Islet precursor cell (in vitro differentiated cells): ENCODE data around the gene HOXD3.

ENCODE experiments used
- DNase-seq: peaks from one replicate; pipeline ENCODE4 v3.0.0-alpha.2; 2018

Gene HOXD3

DNA sequence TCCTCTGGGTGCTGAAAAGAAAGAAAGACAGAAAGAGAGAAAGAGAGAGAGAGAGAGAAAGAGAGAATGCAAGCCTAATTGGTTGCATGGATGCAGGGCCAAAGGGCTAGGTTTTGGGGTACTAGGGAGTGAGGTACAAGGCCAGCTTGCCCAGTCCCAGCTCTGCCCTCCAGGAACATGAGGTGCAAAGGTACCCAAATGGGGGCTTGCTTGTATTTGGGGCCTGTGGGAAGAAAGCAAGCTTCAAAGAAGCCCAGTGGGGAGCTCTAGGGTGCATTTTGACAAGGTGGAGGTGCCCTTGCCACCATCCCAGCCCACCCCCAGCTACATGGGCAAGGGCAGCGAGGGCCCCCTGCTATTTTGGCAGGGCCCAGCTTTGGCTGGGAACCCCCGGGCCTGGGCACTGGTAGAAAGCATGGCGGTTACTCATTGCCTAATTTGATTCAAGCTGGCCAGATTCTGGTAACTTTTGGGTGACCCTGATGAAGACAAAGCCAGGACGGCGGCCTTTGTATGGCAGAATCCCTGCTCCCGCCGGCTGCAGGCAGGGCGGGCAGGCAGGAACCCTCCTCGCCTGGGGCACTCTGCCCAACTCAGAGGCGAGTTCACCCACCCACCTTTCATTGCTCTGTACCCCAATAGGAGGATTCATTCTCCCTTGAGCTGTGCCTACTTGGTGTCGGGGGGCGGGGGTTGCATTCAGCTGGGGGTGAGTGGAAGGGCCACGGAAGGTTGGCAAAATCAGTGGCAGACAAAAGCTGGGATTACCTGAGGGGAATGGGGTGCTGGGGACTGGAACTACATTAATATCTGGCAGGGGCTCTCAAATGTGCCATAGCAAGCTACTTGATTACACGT is 6.3 kb upstream of the HOXD3 start:
- DNase-seq = no peak

DNA sequence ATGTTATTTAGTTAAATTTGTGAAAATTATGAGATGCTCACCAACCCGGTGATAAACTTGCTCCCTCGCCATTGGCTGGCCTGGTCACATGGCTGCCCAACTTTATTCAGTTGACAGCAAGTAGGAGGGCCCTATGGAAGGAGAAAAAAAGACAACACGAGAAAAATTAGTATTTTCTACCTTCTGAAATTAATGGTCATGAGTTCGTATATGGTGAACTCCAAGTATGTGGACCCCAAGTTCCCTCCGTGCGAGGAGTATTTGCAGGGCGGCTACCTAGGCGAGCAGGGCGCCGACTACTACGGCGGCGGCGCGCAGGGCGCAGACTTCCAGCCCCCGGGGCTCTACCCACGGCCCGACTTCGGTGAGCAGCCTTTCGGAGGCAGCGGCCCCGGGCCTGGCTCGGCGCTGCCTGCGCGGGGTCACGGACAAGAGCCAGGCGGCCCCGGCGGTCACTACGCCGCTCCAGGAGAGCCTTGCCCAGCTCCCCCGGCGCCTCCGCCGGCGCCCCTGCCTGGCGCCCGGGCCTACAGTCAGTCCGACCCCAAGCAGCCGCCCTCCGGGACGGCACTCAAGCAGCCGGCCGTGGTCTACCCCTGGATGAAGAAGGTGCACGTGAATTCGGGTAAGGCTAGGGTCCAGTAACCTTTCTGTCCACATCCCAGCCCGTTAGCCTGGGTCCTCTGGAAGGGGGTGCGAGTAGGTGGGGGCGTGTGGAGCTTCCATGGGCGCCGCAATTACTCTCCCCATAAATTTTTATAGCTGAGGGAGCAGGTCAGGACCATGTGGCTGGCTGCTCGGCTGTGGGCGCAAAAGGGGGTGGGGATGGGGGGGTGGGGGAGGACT is 5.4 kb upstream of the HOXD3 start, which contains the start of gene HOXD4:
Gene HOXD4 (plus strand): TSS at position 109 of the 846 bp plus-strand sequence. CDS start 84 bp downstream, at position 193.
- DNase-seq = peak; percentile 58

DNA sequence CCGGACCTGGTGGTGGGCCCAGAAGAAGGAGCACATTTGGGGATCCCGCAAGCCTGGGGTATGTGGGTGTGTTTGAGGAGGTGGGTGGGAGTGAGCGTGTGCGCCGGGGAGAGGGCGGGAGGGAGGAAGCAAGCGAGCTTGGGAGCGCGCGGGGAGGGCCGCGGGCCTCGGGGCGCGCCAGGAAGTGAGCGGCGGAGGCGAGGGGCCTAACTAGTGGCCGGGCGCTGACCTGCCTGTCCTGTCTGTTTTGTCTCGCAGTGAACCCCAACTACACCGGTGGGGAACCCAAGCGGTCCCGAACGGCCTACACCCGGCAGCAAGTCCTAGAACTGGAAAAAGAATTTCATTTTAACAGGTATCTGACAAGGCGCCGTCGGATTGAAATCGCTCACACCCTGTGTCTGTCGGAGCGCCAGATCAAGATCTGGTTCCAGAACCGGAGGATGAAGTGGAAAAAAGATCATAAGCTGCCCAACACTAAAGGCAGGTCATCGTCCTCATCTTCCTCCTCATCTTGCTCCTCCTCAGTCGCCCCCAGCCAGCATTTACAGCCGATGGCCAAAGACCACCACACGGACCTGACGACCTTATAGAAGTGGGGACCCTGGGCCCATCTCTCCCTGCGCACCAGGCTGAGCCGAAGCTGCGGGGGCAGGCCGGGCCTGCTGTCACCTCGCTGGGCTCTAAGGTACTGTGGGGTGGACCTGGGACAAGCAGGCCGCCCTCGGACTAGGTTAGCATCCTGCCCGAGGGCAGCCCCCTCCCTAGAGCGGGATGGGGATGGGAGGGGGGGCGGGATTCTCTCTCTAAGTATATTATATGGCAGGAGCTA is 4.5 kb upstream of the HOXD3 start:
- DNase-seq = no peak

DNA sequence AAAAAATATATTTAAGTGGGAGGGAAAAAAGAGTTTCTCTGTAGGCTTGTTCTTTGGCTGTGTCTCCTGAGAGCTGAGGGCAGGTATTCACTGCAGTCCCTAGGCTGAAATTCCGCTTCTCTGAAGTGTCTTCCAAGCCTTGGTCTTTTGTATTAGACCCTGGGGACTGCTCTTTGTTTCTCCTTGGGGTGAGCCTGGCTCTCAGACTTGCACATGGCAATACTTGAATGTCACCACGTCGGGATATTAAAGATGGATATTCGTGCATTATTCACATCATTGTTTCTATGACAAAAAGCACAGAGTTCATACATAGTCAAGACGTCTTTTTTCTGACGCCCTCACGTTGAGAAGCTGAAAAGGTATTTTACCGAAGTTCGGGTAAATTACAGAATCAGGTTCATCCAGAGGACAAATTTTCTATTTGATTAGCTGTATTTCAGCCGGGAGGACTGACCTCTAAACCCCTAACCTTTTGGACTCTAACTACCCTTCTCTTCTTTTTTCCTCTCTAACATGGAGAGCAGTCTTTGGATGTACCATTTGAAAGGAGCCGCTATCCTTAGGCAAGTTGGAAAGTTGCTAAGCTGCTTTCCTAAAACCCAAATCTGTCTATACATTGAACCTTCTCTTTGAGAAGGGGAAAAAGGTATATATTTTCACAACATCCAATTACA is 2.4 kb upstream of the HOXD3 start:
- DNase-seq = no peak

DNA sequence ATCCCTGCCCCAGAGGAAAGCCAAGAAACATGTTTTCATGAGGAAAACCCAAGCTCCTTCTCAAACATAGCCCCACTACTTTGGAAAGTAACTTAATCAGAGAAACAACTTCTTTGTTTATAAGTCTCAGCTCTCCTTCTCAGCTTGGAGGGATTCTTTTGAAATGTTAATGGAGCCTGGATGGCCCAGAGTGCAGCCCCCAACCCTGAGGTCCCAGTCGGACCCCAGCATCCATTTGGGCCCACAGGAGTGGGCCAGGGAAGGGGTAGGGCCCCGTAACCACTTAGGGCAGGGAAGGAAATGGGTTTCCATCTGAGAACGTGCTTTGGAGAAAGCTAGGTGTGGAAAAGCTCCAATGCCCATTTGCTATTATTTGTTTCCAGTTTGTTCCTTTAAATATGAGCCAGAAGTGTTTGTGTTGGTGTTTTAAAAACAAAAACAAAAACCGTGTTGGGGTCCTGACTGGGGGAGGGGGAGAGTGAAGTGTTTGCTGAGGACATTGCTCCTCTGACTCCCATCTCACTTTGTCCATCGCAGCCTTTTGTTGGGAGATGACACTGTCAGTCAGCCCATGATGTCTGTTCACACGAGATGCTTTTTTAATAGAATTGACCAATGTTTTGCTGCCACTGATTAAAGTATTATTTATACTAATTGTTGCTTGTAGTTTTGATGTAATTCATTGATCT is 1.6 kb upstream of the HOXD3 start:
- no peak for DNase-seq

DNA sequence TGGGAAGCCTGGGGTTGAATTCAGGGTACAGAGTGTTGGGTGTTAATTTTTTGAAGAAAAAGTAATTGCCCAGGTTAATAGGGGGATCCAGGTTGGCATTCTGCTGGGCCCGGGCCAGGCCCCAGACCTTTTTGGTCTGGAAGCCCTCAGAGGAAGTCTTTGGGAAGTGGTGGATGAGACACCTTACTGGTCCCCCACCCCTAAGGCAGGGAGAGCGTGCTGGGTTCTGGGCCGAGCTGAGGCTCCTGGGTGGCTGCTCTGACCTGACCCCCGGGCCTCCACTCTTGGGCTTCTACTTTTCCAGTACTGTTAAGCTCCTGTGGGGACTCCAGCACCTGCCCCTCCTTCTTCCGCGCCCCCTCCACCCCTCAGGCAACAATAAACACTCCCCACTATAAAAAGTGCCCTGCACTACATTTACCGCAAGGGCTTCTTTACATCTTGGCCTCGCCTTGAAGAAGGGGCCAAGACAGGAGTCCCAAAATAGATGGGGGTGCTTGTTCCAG is 753 bp upstream of the HOXD3 start:
- DNase-seq = peak; percentile 37

DNA sequence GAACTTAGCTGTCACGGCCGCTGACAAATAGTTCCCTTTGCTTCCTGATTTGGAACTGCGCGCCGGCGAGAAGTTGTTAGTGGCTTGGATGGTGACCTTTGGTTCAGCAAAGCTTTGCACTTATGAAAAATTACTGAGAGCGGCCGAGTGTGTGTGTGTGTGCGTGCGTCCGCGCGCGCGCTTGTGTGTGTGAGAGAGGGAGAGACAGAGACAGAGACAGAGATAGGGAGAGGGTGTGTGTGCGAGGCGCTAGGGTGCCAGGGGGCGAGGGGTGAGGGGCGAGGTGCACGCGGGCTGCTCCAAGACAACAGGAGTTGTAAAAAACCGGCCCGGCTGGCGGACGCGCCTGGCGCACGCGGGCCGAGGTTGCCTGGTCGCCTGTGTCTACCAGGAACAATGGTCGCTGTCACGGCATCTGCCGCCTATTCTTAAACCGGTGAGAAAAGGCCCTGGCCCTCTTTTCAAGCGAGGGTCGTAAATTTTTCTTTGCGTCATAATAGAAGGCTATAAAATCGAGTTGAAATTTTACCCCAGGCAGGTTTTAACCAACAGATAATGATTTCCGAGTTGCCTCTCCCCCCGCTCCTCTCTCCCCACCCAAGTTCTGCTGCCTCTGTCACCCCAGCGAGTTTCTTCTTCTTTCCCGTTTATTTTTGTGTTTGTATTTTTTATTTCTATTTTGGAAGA is 535 bp downstream of the HOXD3 start:
- peak; percentile 72 for DNase-seq

DNA sequence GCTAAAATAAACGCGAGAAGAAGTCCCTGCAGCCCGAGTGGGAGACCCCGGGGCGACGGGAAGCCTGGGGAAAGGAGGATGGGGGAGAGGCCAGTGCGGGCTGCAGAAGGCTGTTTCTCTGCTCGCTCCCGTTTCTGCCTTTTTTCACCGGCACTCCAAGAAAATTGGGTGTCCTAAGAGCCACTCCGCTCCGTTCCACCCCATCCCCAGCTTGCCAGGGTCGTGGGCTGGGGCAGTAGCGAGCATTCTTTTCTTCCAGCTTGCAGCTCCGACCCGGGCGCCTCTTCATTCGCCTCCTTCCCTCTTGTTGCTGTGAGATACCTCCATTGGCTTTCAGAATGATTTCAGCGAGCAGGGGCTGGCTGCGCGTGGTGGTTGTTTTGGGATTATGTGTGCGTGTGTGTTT is 1.1 kb downstream of the HOXD3 start:
- peak; percentile 51 for DNase-seq

DNA sequence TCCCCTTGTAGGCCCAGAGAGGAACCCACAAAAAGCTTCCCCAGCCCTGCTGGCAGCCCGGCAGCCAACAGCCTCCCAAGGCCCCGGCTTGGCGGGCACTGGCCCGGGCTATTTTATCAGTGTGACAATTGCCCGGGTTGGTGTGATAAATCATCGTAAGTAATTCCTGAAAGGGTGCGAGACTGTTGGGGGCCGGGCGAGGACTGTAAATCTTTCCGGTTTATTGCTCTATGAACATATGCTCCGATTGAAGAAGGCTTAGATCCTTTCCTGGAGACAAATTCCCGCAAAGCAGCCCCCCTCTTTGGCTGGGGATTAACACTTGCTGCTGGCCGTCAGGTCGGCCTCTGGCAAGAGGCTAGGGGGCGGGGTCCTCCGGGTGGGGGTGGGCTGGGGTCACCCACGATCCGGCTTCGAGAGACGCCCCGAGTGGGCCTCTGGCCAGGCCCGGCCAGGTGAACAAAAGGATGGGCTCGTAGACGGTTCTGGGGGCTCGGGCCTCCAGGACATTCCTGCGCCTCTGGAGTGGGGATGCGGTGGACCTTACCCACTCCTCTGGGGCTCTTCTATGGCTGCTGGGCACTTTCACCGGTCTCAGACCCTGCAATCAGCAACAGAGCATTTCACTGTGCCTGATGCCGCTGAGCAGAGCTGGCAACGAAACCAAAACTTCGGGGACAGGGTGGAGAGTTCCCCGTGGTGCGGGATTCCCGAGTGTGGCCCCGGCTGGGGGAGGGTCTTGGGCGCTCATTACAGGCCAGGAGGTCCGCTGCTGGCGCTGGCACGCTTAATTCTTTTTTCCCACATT is 2.0 kb downstream of the HOXD3 start:
- DNase-seq = peak; percentile 51

DNA sequence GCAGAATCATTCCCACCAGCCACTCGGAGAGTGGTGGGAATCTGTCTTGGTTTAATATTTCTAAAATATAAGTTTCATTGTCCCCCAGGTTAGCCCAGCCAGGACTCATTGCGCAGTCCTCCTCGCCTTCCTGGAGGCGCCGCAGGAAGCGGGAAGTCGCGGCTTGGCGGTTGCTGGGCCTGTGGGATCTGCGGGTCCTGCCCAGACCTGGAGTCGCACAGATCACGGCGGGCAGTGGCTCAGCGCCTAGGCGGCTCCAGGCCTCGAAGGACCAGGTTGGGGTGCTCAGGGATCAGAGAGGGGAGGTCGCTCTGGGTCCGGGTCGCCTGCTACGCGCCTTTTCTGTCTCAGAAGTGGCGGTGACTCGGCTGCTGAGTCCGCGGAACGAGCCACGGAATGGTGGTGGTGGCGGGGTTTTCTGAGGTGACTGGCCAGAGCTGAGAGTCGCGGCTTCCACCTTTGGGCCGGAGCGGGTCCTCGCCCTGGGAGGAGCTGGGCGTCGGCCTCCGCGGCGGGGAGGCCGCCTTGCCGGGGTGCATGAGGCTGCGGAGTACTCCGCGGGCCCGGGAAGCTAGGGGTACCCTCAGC is 2.6 kb downstream of the HOXD3 start:
- peak; percentile 60 for DNase-seq

DNA sequence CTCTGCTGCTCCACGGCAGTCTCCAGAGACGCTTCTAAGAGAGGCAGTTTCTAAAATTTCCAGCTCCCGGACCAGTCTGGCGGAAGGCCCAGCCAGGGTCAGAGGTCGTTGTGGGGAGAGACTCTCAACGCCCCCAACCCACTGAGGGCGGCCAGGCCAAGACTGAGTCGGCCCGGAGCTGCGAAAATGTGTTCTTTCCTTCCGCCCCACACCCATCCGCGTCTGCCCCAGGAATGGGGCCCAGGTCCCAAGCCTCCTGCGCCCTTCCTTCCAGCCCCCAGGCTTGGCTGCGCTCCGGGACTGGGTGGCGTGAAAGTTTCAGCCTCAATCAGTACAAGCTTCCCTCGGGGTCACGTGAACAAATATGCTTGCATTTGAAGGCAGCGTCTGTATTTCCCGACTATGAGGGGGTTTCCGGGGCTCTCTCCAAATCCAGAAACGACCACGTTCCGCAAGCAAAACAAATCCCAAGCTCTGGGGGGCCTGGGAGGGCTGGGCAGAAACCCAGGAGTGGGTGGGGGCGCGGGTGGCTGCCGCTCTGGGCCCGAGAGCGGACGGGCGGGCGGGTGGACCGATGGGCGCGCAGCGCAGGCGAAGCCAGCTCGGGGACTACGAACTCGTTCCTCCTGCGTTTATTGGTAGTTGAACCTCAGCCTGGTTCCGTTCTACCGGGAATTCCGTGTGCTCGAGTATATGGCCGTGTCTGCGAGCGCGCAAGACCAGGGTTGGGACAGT is 3.3 kb downstream of the HOXD3 start:
- peak; percentile 52 for DNase-seq

DNA sequence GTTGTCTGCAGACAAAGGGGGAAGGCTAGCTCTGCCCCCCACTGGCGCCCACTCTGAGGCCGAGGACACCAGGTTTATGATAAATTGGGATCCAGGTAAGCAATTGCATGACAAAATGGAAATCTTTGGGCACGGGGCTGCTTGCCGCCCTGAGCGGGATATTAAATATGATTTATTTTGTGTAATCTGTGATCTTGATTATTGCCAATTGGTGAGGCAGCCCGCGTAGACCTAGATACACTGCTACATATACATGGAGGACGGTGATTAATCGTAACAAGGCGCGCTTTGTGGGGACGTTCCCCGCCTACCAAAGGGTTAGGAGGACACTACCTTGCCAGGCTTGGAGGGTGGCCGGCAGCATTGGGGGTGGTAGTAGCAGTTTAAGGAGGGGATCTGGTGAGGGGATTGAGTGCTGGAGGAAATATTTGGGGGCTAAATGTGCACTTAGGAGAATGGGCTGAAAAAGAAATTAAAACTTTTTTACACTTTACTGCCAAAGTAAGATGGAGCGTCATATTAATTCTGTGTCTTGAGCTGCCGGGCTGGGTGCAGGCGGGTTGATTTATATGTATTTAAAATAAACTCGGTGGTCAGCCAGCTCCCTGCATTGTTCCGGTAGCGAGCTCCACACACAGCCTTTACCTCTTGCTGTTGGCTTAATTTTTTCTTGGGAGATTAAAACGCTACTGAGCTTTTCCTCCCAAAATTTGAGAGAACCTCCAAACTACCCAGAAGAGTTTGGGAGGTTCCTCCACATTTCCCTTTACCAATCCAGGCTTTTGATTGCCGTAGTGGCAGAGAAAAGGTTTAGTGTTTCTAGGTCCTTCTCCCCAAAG is 4.1 kb downstream of the HOXD3 start:
- DNase-seq = no peak

DNA sequence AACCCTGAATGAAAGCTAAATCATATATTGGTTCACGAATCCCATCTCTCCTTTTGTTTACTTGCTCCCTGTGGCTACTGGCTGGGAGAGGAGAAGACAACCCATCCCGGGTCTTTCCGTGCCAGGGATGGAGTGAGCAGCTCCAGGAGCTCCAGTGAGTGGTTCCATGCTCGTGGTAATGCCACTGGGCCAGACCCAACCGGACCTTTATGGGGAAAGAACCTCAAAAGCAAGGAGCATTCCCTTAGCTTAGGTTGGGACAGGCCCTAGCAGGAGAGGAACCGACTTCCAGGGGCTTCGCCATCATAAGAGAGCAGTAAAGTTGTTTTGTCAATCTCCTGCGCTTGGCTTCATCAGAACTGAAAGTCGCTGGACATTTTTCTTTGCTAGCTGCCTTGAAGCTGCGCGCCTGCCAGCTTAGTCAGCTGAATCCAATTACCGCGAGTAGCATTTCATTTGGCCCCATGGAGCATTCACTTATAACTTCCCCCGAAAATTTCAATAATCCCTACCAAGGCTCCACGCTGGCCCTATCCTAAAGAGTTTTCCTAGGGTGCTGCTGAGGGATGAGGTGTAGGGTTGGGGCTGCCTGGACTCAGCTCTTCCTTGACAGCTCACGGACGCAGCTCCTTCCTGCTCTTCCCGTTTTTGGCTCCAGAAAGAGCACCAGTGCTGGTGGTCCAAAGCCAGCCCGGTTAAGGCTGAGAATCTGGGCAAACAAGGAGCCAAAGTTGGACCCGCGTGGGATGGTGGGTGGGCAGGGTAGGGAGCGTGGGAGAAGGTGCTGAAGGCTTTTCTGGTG is 4.9 kb downstream of the HOXD3 start:
- DNase-seq = peak; percentile 55

DNA sequence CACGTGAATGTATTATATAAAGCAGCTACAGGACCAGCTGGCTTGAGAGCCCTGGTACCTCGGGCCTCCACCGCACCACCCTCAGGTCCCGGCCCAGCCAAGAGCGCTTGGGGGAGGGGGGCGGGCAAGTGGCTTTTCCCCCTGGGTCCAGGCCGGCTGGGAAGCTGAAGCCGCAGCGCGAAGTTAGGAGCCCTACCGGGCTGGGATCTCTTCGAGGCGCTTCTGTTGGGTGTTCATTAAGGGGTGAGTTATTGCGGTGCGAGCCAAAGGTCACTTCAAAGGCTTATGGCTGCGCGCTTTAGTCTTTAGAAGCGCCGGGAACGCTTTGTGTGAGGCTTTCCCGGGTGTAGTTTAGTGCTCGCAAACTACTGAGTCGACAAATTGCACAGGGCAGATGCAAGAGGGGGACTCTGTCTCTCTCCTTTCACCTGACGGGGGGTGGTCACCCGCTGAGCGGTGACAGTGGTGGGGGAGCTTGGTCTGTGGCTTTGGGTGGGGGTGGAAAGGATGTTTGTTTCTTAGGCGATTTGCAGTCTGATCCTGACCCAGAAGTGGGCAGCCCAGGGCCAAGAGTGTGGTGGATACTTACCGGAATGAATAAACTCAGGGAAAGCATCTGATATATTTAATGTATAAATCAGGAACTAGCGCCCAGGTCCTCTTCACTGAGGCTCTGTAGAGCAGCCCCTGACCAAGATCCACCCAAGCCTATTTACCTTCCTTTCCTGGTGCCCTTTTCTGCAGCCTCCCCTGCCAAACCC is 6.0 kb downstream of the HOXD3 start:
- peak; percentile 47 for DNase-seq

DNA sequence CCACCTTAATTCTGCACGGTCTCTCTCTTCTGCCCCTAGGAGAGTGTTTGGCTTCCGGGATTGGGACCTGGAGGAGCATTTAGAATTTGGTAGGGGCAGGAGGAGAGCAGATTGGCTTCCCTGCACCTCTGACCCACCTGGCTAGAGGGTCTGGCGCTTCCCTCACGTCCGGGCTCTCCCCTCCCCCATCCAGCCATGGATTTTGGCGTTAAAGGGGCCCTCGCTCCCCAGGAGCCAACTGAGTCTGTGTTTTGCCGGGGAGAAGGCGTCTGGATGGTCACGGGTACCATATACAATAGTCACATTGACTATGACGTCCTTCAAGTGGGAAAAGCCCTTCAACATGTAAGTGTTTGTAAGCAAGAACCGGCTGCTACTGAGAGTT is 6.6 kb downstream of the HOXD3 start:
- no peak for DNase-seq

DNA sequence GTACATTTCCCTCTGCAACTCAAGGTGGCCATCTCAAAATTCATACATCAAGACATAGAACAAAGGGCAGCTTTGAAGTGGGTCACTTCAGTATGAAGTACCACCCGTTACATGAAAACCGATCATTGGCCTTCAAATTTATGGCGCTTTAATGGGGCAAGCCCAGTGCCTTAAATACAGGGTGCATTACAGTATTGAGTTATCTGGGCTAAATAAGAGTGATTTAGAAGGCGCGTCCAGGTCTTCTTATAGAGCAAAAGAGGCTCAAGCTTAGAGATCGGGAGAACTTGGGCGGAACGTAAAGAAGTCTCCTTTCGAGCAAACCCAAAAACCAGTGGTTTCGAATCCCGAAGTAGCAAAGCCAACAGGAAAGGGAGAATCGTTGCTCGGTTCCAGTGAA is 7.1 kb downstream of the HOXD3 start:
- no peak for DNase-seq
